OCI-LY7 (cell line): ENCODE results near the gene CNNM4. TPM values are rescaled to one million over a fixed set of nuclear protein-coding genes. Genes with fewer than 3 reads are reported as not detected.

Experiments
- BruUV-seq: library from RNA; stranded (reverse); fragments of 400-500 nt; replicated peaks from 2 replicates; lab custom pipeline; 2021; lab: Mats Ljungman, UMichigan
- CTCF ChIA-PET: fragments of 300-600 bp; sonication (Branson Sonifier 250); formaldehyde crosslinking; loops from one replicate; lab custom pipeline; 2022; ENCODE audit warnings: antibody characterized with exemption; ENCODE audit not compliant: unreplicated experiment; lab: Charles Lee
- POLR2A ChIA-PET: fragments of 300-600 bp; sonication (Branson Sonifier 250); formaldehyde crosslinking; loops from one replicate; lab custom pipeline; 2022; ENCODE audit warnings: antibody characterized with exemption; lab: Charles Lee
- DNase-seq: peaks from one replicate; pipeline ENCODE4 v3.0.0-alpha.2; 2015; ENCODE audit warnings: low spot score
- H2AFZ ChIP-seq: fragments of 200-600 bp; sonication (generic), shearing (Covaris generic); 2 replicates; pipeline ENCODE4 v1.6.1; 2014; ENCODE audit warnings: mild to moderate bottlenecking, antibody characterized with exemption, low read length, moderate library complexity
- H3K27ac ChIP-seq: fragments of 200-600 bp; sonication (generic); 2 replicates; pipeline ENCODE4 v1.5.1; 2014; ENCODE audit warnings: mixed run types, low read depth, mild to moderate bottlenecking, moderate library complexity, low read length, inconsistent platforms; ENCODE audit not compliant: poor library complexity, severe bottlenecking
- H3K36me3 ChIP-seq: fragments of 200-600 bp; sonication (generic); 2 replicates; pipeline ENCODE4 v1.6.1; 2014; ENCODE audit warnings: mild to moderate bottlenecking, antibody characterized with exemption, low read length, moderate library complexity, mixed read lengths; ENCODE audit not compliant: insufficient read depth
- H3K4me1 ChIP-seq: fragments of 200-600 bp; sonication (generic); 2 replicates; pipeline ENCODE4 v1.5.1; 2014; ENCODE audit warnings: mild to moderate bottlenecking, low read length; ENCODE audit not compliant: insufficient read depth, poor library complexity, severe bottlenecking
- H3K4me2 ChIP-seq: fragments of 200-600 bp; sonication (generic); 2 replicates; pipeline ENCODE4 v1.6.1; 2014; ENCODE audit warnings: mild to moderate bottlenecking, low read length
- H3K4me3 ChIP-seq: fragments of 200-600 bp; sonication (generic); 2 replicates; pipeline ENCODE4 v1.5.1; 2014; ENCODE audit warnings: mild to moderate bottlenecking, low read depth, low read length; ENCODE audit not compliant: poor library complexity, severe bottlenecking
- H3K79me2 ChIP-seq: fragments of 200-600 bp; sonication (generic); 2 replicates; pipeline ENCODE4 v1.6.1; 2016; ENCODE audit warnings: low read depth, mild to moderate bottlenecking, low read length, moderate library complexity, mixed read lengths; ENCODE audit not compliant: insufficient read depth
- H3K9me2 ChIP-seq: fragments of 200-600 bp; sonication (generic); 2 replicates; pipeline ENCODE4 v1.6.1; 2016; ENCODE audit warnings: mild to moderate bottlenecking, low read length, mixed read lengths; ENCODE audit not compliant: insufficient read depth
- H3K9me3 ChIP-seq: fragments of 200-600 bp; sonication (generic); 2 replicates; pipeline ENCODE4 v1.6.1; 2014; ENCODE audit warnings: mild to moderate bottlenecking, mixed run types, low read length, mixed read lengths
- H4K20me1 ChIP-seq: fragments of 200-600 bp; sonication (generic); 2 replicates; pipeline ENCODE4 v1.6.1; 2014; ENCODE audit warnings: mild to moderate bottlenecking, antibody characterized with exemption, low read length, moderate library complexity, mixed read lengths; ENCODE audit not compliant: insufficient read depth
- CTCF ChIP-seq: fragments of 200-600 bp; sonication (generic); conservative IDR thresholded peaks from 2 replicates; pipeline ENCODE4 v1.5.1; 2014; ENCODE audit warnings: mild to moderate bottlenecking, antibody characterized with exemption, low read length, moderate library complexity, mixed read lengths
- EZH2phosphoT487 ChIP-seq: fragments of 200-600 bp; sonication (generic); IDR thresholded peaks from 2 replicates; pipeline ENCODE4 v1.6.1; 2018; ENCODE audit warnings: low read depth, borderline replicate concordance, mild to moderate bottlenecking, mixed run types, antibody characterized with exemption, low read length, moderate library complexity, mixed read lengths
- intact Hi-C: fragments of 100-400 bp; cut with micrococcal nuclease; formaldehyde crosslinking; loops from one replicate; pipeline ENCODE4 v1.10.0; 2022; ENCODE audit not compliant: unreplicated experiment
- total RNA-seq, 2 experiments: library from RNA; depleted of rRNA in 1 of 2; stranded (reverse); fragments of >200 nt in 1 of 2; shearing (Covaris generic) in 1 of 2; gene quantifications; 2 replicates each; pipeline ENCODE4 v1.2.3, GENCODE V29; 2014 to 2022

CNNM4 gene
- total RNA-seq, 2 experiments from 2014 or later = 5.1 to 6.4 TPM

GRCh38 chr2:96859681-96860064, 99.0 kb downstream of the CNNM4 start:
- no peak overlapping the region for H2AFZ ChIP-seq
- no TSS peak for BruUV-seq
- no peaks in the 10 kb centered on the region for H3K9me2 ChIP-seq
- no peak overlapping the region for H3K4me3 ChIP-seq
- no peak overlapping the region for H3K4me2 ChIP-seq
- no peak overlapping the region for H3K27ac ChIP-seq
- DNase-seq = no peak
- intact Hi-C loops = loop anchor here (5.0 kb wide), 2 partner anchors 97 to 222 kb away; partner anchors contain the start of genes CNNM4 and KANSL3
- peaks cover 12% of the 10 kb centered on the region; the same call in 1 of the 2 replicates for H3K79me2 ChIP-seq
- peaks cover 14% of the 10 kb centered on the region for H3K4me1 ChIP-seq
- no peaks in the 10 kb centered on the region for H3K9me3 ChIP-seq
- TF ChIP-seq EZH2phosphoT487 (no peak), CTCF (no peak)
- ChIA-PET CTCF (no interaction called here), POLR2A (no interaction called here)
- H4K20me1 ChIP-seq = no peaks in the 10 kb centered on the region
- H3K36me3 ChIP-seq = no peaks in the 10 kb centered on the region

GRCh38 chr2:96860065-96861029, 99.6 kb downstream of the CNNM4 start:
- no peaks in the 10 kb centered on the region for H3K9me2 ChIP-seq
- H3K9me3 ChIP-seq = no peaks in the 10 kb centered on the region
- TF ChIP-seq CTCF (no peak), EZH2phosphoT487 (no peak)
- H4K20me1 ChIP-seq = no peaks in the 10 kb centered on the region
- H2AFZ ChIP-seq = no peak overlapping the region
- H3K79me2 ChIP-seq = peaks cover 12% of the 10 kb centered on the region; the same call in 1 of the 2 replicates
- H3K36me3 ChIP-seq = no peaks in the 10 kb centered on the region
- POLR2A ChIA-PET = no interaction called here
- H3K4me1 ChIP-seq = peaks cover 14% of the 10 kb centered on the region
- DNase-seq = no peak
- no peak overlapping the region for H3K4me3 ChIP-seq
- intact Hi-C loops = no loop called here
- CTCF ChIA-PET = no interaction called here
- no peak overlapping the region for H3K27ac ChIP-seq
- BruUV-seq = no TSS peak
- no peak overlapping the region for H3K4me2 ChIP-seq

- TF ChIP-seq CTCF (no peak), EZH2phosphoT487 (no peak)
- Histone ChIP-seq H3K4me2 (no peak overlapping the region), H3K27ac (no peak overlapping the region), H4K20me1 (no peaks in the 10 kb centered on the region), H3K4me1 (peaks cover 14% of the 10 kb centered on the region), H3K9me2 (no peaks in the 10 kb centered on the region), H3K9me3 (no peaks in the 10 kb centered on the region), H3K4me3 (no peak overlapping the region), H2AFZ (no peak overlapping the region), H3K36me3 (no peaks in the 10 kb centered on the region), H3K79me2 (peaks cover 9% of the 10 kb centered on the region; the same call in 1 of the 2 replicates)
- ChIA-PET POLR2A (no interaction called here), CTCF (no interaction called here)
- no TSS peak for BruUV-seq
- no peak for DNase-seq
- intact Hi-C loops = no loop called here
These were observed 100.4 kb downstream of the CNNM4 start for GRCh38 chr2:96861074-96861473.
